Endothelial cell of umbilical vein (primary cell): Measurements from ENCODE around the gene NUMA1. TPM values are rescaled to one million over a fixed set of nuclear protein-coding genes. Genes with fewer than 3 reads are reported as not detected.

ENCODE experiments used
- BruUV-seq: library from RNA; stranded (reverse); fragments of 400-500 nt; replicated peaks from 2 replicates; lab custom pipeline; 2021; lab: Mats Ljungman, UMichigan
- CTCF ChIA-PET: fragments of 300-600, 350-600 bp; sonication (Branson Sonifier 250); formaldehyde crosslinking; loops from one replicate; lab custom pipeline; 2021; ENCODE audit warnings: antibody characterized with exemption, inconsistent platforms; lab: Charles Lee
- POLR2A ChIA-PET: fragments of 300-600, 350-600 bp; sonication (Branson Sonifier 250); formaldehyde crosslinking; loops from one replicate; lab custom pipeline; 2021; ENCODE audit warnings: antibody characterized with exemption, inconsistent platforms; lab: Charles Lee
- DNase-seq: peaks from one replicate; pipeline ENCODE4 v3.0.0-alpha.2; 2011; ENCODE audit warnings: low read depth, low spot score
- FAIRE-seq: peaks from 2 replicates; lab custom pipeline; 2011; peaks lifted over from hg19 to GRCh38; lab: Jason Lieb, UNC
- H2AFZ ChIP-seq: 2 replicates; pipeline ENCODE4 v1.6.0; 2012; ENCODE audit warnings: low read depth, low read length, control low read depth, inconsistent platforms
- H3K27ac ChIP-seq: 2 replicates; pipeline ENCODE4 v1.5.1; 2011; ENCODE audit warnings: low read depth, mild to moderate bottlenecking, control low read depth, low read length, moderate library complexity; ENCODE audit not compliant: insufficient read depth
- H3K27me3 ChIP-seq, 2 experiments: 2 replicates each; pipeline versions ENCODE4 v1.6.0 to v1.6.1; 2011; ENCODE audit warnings: low read length in 2 of 2, mixed read lengths in 1 of 2; ENCODE audit not compliant: control insufficient read depth in 2 of 2, insufficient read depth in 2 of 2
- H3K36me3 ChIP-seq, 2 experiments: 2 replicates in 1 of 2; 3 replicates in 1 of 2; pipeline ENCODE4 v1.5.1; 2011; ENCODE audit warnings: low read length in 2 of 2, mild to moderate bottlenecking in 1 of 2, moderate library complexity in 1 of 2; ENCODE audit not compliant: control insufficient read depth in 2 of 2, insufficient read depth in 2 of 2; ENCODE audit errors: extremely low read depth in 1 of 2
- H3K4me1 ChIP-seq: 3 replicates; pipeline ENCODE4 v1.5.1; 2011; ENCODE audit warnings: mild to moderate bottlenecking, low read length; ENCODE audit not compliant: control insufficient read depth, insufficient read depth; ENCODE audit errors: extremely low read depth
- H3K4me2 ChIP-seq: 2 replicates; pipeline ENCODE4 v1.6.1; 2011; ENCODE audit warnings: low read length, control low read depth, mixed read lengths; ENCODE audit not compliant: insufficient read depth
- H3K4me3 ChIP-seq, 3 experiments: fragments of 200-600 bp in 1 of 3; sonication (generic), shearing (Covaris generic) in 1 of 3; replicated peaks in 1 of 3; 2 replicates each; pipeline ENCODE4 v1.5.1; 2011 to 2016; ENCODE audit warnings: control low read depth in 3 of 3, low read length in 3 of 3, mild to moderate bottlenecking in 2 of 3, inconsistent platforms in 1 of 3, low read depth in 1 of 3, moderate library complexity in 1 of 3; ENCODE audit not compliant: insufficient read depth in 1 of 3
- H3K79me2 ChIP-seq: 2 replicates; pipeline ENCODE4 v1.6.0; 2012; ENCODE audit warnings: low read length, inconsistent platforms; ENCODE audit not compliant: control insufficient read depth, insufficient read depth
- H3K9ac ChIP-seq: replicated peaks from 2 replicates; pipeline ENCODE3; 2011; ENCODE audit warnings: low read length, control low read depth; ENCODE audit not compliant: insufficient read depth; ENCODE audit errors: extremely low read depth
- H3K9me1 ChIP-seq: replicated peaks from 3 replicates; pipeline ENCODE4 v1.6.0; 2011; ENCODE audit warnings: mild to moderate bottlenecking, low read length; ENCODE audit not compliant: control insufficient read depth, insufficient read depth; ENCODE audit errors: extremely low read depth
- H3K9me3 ChIP-seq: replicated peaks from 2 replicates; pipeline ENCODE4 v1.5.1; 2012; ENCODE audit warnings: low read length, inconsistent platforms; ENCODE audit not compliant: control insufficient read depth, insufficient read depth
- H4K20me1 ChIP-seq: replicated peaks from 2 replicates; pipeline ENCODE3; 2011; ENCODE audit warnings: mild to moderate bottlenecking, low read length; ENCODE audit not compliant: control insufficient read depth, insufficient read depth; ENCODE audit errors: extremely low read depth
- EZH2 ChIP-seq: IDR thresholded peaks from 2 replicates; pipeline ENCODE4 v1.6.1; 2012; ENCODE audit warnings: borderline replicate concordance, low read depth, mild to moderate bottlenecking, moderate library complexity, low read length, inconsistent platforms; ENCODE audit not compliant: severe bottlenecking
- FOS ChIP-seq: IDR thresholded peaks from 2 replicates; pipeline ENCODE4 v1.6.1; 2011; ENCODE audit warnings: mild to moderate bottlenecking, low read length, moderate library complexity, borderline replicate concordance; ENCODE audit not compliant: insufficient read depth
- GATA2 ChIP-seq: IDR thresholded peaks from 2 replicates; pipeline ENCODE4 v1.7.0; 2011; ENCODE audit warnings: low read depth, mild to moderate bottlenecking, moderate library complexity, mixed read lengths, low read length; ENCODE audit not compliant: insufficient read length, insufficient read depth
- JUN ChIP-seq: IDR thresholded peaks from 2 replicates; pipeline ENCODE4 v1.6.1; 2011; ENCODE audit warnings: borderline replicate concordance, low read depth; ENCODE audit not compliant: insufficient read length, insufficient read depth
- MYC ChIP-seq: IDR thresholded peaks from one replicate; pipeline ENCODE4 v1.6.1; 2011; ENCODE audit warnings: mild to moderate bottlenecking, low read depth, low read length
- POLR2A ChIP-seq: IDR thresholded peaks from 2 replicates; pipeline ENCODE4 v1.6.1; 2012; ENCODE audit warnings: low read depth, mild to moderate bottlenecking, control low read depth, low read length
- POLR2AphosphoS5 ChIP-seq: IDR thresholded peaks from 2 replicates; pipeline ENCODE4 v1.6.1; 2012; ENCODE audit warnings: low read depth, mild to moderate bottlenecking, control low read depth, low read length, moderate library complexity; ENCODE audit not compliant: insufficient read depth
- dilution Hi-C: fragments of 300-500 bp; cut with MboI; formaldehyde crosslinking; loops from one replicate; pipeline ENCODE4 v1.15.0; 2019; ENCODE audit warnings: low sequenced_read_pairs; ENCODE audit not compliant: extremely low pct_ligation_motif_present
- intact Hi-C: fragments of 100-400 bp; cut with micrococcal nuclease; formaldehyde crosslinking; loops from one replicate; pipeline ENCODE4 v1.10.0; 2022
- polyA plus RNA-seq, 4 experiments: library from polyadenylated mRNA; depleted of rRNA in 3 of 4; stranded (reverse) in 3 of 4; unstranded in 1 of 4; fragments of >200 nt; gene quantifications; 2 replicates each; pipeline versions ENCODE4 v1.2.1 to v1.2.3, GENCODE V29; 2011 to 2012; ENCODE audit warnings: missing spikeins in 1 of 4
- total RNA-seq: library from RNA; stranded (reverse); gene quantifications from 2 replicates; pipeline ENCODE4 v1.2.3, GENCODE V29; 2021
- TF ChIP-seq, protein P1 (sequence below), 2 donors: IDR thresholded peaks; 1 replicate in 1 of 2; 2 replicates in 1 of 2; pipeline ENCODE4 v1.5.1; 2011; ENCODE audit warnings: low read length in 2 of 2, mild to moderate bottlenecking in 2 of 2, moderate library complexity in 2 of 2, control low read depth in 1 of 2, inconsistent platforms in 1 of 2, low read depth in 1 of 2; ENCODE audit not compliant: insufficient read depth in 1 of 2; ENCODE audit errors: extremely low read depth in 1 of 2
- TF ChIP-seq, protein P2 (sequence below): IDR thresholded peaks from 2 replicates; pipeline ENCODE4 v1.6.1; 2011; ENCODE audit not compliant: insufficient read depth, insufficient read length

The NUMA1 gene
- total and polyA plus RNA-seq, 2 donors (not counting 3 experiments of a cell fraction or from before 2014, with no cell fraction given) = 120 to 164 TPM

DNA sequence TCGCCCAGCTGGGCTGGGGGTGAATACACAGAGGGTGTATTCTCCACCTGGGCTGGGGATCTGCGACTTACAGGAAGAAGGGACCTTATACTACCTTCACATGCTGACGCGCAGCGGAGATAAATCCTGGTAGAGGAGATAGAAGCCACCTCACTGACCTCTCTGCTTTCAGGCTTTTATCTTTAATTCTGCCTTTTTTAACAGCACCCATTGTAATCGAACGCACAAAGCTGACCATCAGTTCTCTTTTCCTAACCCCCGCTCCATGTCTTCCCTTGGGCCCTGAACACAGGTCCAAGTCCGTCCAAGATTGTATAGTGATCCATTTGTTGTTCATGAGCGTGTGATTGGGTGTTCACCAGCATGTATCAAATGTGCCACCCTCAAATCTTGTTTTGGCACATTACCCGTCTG is 23.4 kb upstream of the NUMA1 start:
- intact Hi-C loops = loop anchor here (1.0 to 2.0 kb wide), 3 partner anchors 9 to 63 kb away; partner anchors contain the start of genes ANAPC15, LRRC51 and NUMA1
- CTCF ChIA-PET = interaction anchor here (2.2 kb wide), 1 partner anchor 78 kb away, joined by 7 read pairs; no protein-coding TSS in a partner anchor

More for the DNA sequence above, 23.4 kb upstream of the NUMA1 start:
- Histone ChIP-seq H3K9me3 (no peaks in the 10 kb centered on the region), H3K9ac (peak overlapping the region; percentile 42), H3K27me3 (no peaks in the 10 kb centered on the region), H3K4me2 (peak overlapping the region; percentile 35), H4K20me1 (no peaks in the 10 kb centered on the region), H3K4me1 (peaks cover 26% of the 10 kb centered on the region), H3K4me3 (peak overlapping the region in 1 of 3 experiments; percentile 7), H2AFZ (peak overlapping the region; percentile 79), H3K79me2 (peaks cover 29% of the 10 kb centered on the region), H3K27ac (peak overlapping the region; percentile 54), H3K36me3 (peaks cover 4 to 5% of the 10 kb centered on the region in 2 experiments), H3K9me1 (no peaks in the 10 kb centered on the region)
- BruUV-seq = TSS peak; percentile 99
- POLR2A ChIA-PET = no interaction called here
- DNase-seq (no peak), FAIRE-seq (no peak)
- TF ChIP-seq POLR2A (no peak), JUN (no peak), EZH2 (no peak), MYC (no peak), FOS (no peak), POLR2AphosphoS5 (no peak), GATA2 (no peak)
- TF ChIP-seq, protein P1, sequence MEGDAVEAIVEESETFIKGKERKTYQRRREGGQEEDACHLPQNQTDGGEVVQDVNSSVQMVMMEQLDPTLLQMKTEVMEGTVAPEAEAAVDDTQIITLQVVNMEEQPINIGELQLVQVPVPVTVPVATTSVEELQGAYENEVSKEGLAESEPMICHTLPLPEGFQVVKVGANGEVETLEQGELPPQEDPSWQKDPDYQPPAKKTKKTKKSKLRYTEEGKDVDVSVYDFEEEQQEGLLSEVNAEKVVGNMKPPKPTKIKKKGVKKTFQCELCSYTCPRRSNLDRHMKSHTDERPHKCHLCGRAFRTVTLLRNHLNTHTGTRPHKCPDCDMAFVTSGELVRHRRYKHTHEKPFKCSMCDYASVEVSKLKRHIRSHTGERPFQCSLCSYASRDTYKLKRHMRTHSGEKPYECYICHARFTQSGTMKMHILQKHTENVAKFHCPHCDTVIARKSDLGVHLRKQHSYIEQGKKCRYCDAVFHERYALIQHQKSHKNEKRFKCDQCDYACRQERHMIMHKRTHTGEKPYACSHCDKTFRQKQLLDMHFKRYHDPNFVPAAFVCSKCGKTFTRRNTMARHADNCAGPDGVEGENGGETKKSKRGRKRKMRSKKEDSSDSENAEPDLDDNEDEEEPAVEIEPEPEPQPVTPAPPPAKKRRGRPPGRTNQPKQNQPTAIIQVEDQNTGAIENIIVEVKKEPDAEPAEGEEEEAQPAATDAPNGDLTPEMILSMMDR (IDR thresholded peaks at IDR 0.05; ENCODE audit: extremely low read depth in 1 of 2, insufficient read depth in 1 of 2, low read depth in 1 of 2, low read length in 2 of 2) = no peak
- TF ChIP-seq, protein P2, sequence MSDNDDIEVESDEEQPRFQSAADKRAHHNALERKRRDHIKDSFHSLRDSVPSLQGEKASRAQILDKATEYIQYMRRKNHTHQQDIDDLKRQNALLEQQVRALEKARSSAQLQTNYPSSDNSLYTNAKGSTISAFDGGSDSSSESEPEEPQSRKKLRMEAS = no peak
- dilution Hi-C loops = no loop called here
